SK-N-SH treated with all-trans-retinoic acid at 6 μM for 48 hours (cell line): ENCODE data around the gene PRIMA1.

ENCODE experiments used
- ATAC-seq: fragments of 200-7000 bp; cut with Tn5 transposase; 3 replicates; pipeline ENCODE4 v1.9.1; 2020; ENCODE audit warnings: mild to moderate bottlenecking, moderate library complexity
- ARNTL ChIP-seq: fragments of 450-650 bp; formaldehyde crosslinking; IDR thresholded peaks from 2 replicates; pipeline ENCODE4 v1.5.0; 2020; ENCODE audit warnings: low read depth, mild to moderate bottlenecking, moderate library complexity, borderline replicate concordance
- BACH2 ChIP-seq: fragments of 250-450 bp; sonication (Bioruptor Pico); IDR thresholded peaks from 2 replicates; pipeline ENCODE4 v1.9.0; 2021; ENCODE audit warnings: mild to moderate bottlenecking, borderline replicate concordance
- CSDC2 ChIP-seq: fragments of 250-450 bp; sonication (Bioruptor Pico); IDR thresholded peaks from 2 replicates; pipeline ENCODE4 v1.5.0; 2020; ENCODE audit warnings: mild to moderate bottlenecking, moderate library complexity
- ESRRG ChIP-seq: fragments of 250-450 bp; sonication (Bioruptor Pico); IDR thresholded peaks from 2 replicates; pipeline ENCODE4 v1.6.1; 2021; ENCODE audit warnings: mild to moderate bottlenecking
- GLIS3 ChIP-seq: fragments of 250-450 bp; sonication (Bioruptor Pico); IDR thresholded peaks from 2 replicates; pipeline ENCODE4 v1.5.0; 2020; ENCODE audit warnings: mild to moderate bottlenecking, moderate library complexity
- ISL1 ChIP-seq: fragments of 250-450 bp; sonication (Bioruptor Pico); IDR thresholded peaks from 2 replicates; pipeline ENCODE4 v2.1.2; 2022; ENCODE audit warnings: mild to moderate bottlenecking, moderate library complexity
- OSR1 ChIP-seq: fragments of 250-450 bp; sonication (Bioruptor Pico); IDR thresholded peaks from 2 replicates; pipeline ENCODE4 v1.8.0; 2022; ENCODE audit warnings: moderate library complexity, mild to moderate bottlenecking, inconsistent platforms
- PPARA ChIP-seq: fragments of 250-450 bp; sonication (Bioruptor Pico); IDR thresholded peaks from 2 replicates; pipeline ENCODE4 v1.5.0; 2020; ENCODE audit warnings: mild to moderate bottlenecking, borderline replicate concordance
- SNAI2 ChIP-seq: fragments of 250-450 bp; sonication (Bioruptor Pico); IDR thresholded peaks from 2 replicates; pipeline ENCODE4 v1.5.0; 2020; ENCODE audit warnings: mild to moderate bottlenecking, moderate library complexity
- TCF4 ChIP-seq: fragments of 250-450 bp; sonication (Bioruptor Pico); IDR thresholded peaks from 2 replicates; pipeline ENCODE4 v1.8.0; 2021; ENCODE audit warnings: mild to moderate bottlenecking, moderate library complexity, borderline replicate concordance
- TOX ChIP-seq: fragments of 250-450 bp; sonication (Bioruptor Pico); IDR thresholded peaks from 2 replicates; pipeline ENCODE4 v1.8.0; 2021; ENCODE audit warnings: mild to moderate bottlenecking, moderate library complexity, borderline replicate concordance
- ZC3H10 ChIP-seq: fragments of 250-450 bp; sonication (Bioruptor Pico); IDR thresholded peaks from 2 replicates; pipeline ENCODE4 v1.5.1; 2021; ENCODE audit warnings: mild to moderate bottlenecking, moderate library complexity
- ZFP3 ChIP-seq: fragments of 250-450 bp; sonication (Bioruptor Pico); IDR thresholded peaks from 2 replicates; pipeline ENCODE4 v1.5.0; 2020; ENCODE audit warnings: mild to moderate bottlenecking, moderate library complexity
- ZFP30 ChIP-seq: fragments of 450-650 bp; formaldehyde crosslinking; IDR thresholded peaks from 2 replicates; pipeline ENCODE4 v1.5.0; 2022; ENCODE audit warnings: mild to moderate bottlenecking, moderate library complexity
- ZNF565 ChIP-seq: fragments of 450-650 bp; formaldehyde crosslinking; conservative IDR thresholded peaks from 2 replicates; pipeline ENCODE4 v1.5.0; 2020; ENCODE audit warnings: low read depth, mild to moderate bottlenecking, moderate library complexity
- ZNF70 ChIP-seq: fragments of 450-650 bp; formaldehyde crosslinking; IDR thresholded peaks from 2 replicates; pipeline ENCODE4 v1.5.0; 2020; ENCODE audit warnings: mild to moderate bottlenecking, moderate library complexity
- ZNF8 ChIP-seq: fragments of 450-650 bp; formaldehyde crosslinking; IDR thresholded peaks from 2 replicates; pipeline ENCODE4 v1.5.0; 2020; ENCODE audit warnings: mild to moderate bottlenecking, moderate library complexity
- TF ChIP-seq, protein P1 (sequence below): fragments of 250-450 bp; sonication (Bioruptor Pico); IDR thresholded peaks from 2 replicates; pipeline ENCODE4 v1.8.0; 2020; ENCODE audit warnings: mild to moderate bottlenecking, moderate library complexity, borderline replicate concordance
- TF ChIP-seq, protein P2 (sequence below): fragments of 250-450 bp; sonication (Bioruptor Pico); IDR thresholded peaks from 2 replicates; pipeline ENCODE4 v1.5.1; 2020; ENCODE audit warnings: low read depth, mild to moderate bottlenecking, moderate library complexity
- TF ChIP-seq, protein P3 (sequence below): fragments of 250-450 bp; sonication (Bioruptor Pico); IDR thresholded peaks from 2 replicates; pipeline ENCODE4 v1.5.1; 2021; ENCODE audit warnings: mild to moderate bottlenecking, moderate library complexity
- TF ChIP-seq, protein P4 (sequence below): fragments of 250-450 bp; sonication (Bioruptor Pico); IDR thresholded peaks from 2 replicates; pipeline ENCODE4 v1.8.0; 2021; ENCODE audit warnings: low read depth, mild to moderate bottlenecking, moderate library complexity, borderline replicate concordance
- TF ChIP-seq, protein P5 (sequence below): fragments of 250-450 bp; sonication (Bioruptor Pico); IDR thresholded peaks from 2 replicates; pipeline ENCODE4 v1.5.0; 2020; ENCODE audit warnings: mild to moderate bottlenecking, moderate library complexity

Gene PRIMA1

DNA sequence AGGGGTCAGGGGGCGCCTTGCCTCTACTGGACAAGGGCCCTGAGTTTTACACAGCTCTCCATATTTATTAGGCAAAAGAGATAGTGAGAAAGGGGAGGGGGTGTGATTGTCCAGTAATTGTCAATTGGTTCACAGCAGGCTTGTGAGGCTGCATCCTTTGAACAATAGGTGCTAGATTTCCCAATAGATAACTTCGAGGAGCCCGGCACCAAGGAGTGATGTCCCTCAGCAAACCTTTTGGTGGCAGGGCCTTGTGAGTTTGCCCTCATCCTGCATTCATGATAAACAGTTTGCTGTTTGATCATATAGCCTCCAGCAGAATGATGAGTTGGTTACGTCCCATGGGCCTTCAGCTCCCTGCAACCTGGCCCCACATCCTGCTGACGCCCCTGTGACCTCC lies 2.7 kb upstream of the PRIMA1 start:
- TF ChIP-seq CSDC2 (CRISPR knock-in tag) (no peak), ZC3H10 (no peak), ISL1 (CRISPR knock-in tag) (no peak), ZFP3 (no peak), OSR1 (CRISPR knock-in tag) (no peak), ZNF565 (CRISPR knock-in tag) (no peak), ZNF8 (CRISPR knock-in tag) (no peak), TOX (CRISPR knock-in tag) (no peak)
- TF ChIP-seq, protein P1, sequence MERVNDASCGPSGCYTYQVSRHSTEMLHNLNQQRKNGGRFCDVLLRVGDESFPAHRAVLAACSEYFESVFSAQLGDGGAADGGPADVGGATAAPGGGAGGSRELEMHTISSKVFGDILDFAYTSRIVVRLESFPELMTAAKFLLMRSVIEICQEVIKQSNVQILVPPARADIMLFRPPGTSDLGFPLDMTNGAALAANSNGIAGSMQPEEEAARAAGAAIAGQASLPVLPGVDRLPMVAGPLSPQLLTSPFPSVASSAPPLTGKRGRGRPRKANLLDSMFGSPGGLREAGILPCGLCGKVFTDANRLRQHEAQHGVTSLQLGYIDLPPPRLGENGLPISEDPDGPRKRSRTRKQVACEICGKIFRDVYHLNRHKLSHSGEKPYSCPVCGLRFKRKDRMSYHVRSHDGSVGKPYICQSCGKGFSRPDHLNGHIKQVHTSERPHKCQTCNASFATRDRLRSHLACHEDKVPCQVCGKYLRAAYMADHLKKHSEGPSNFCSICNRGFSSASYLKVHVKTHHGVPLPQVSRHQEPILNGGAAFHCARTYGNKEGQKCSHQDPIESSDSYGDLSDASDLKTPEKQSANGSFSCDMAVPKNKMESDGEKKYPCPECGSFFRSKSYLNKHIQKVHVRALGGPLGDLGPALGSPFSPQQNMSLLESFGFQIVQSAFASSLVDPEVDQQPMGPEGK (CRISPR knock-in tag) = no peak
- TF ChIP-seq, protein P2, sequence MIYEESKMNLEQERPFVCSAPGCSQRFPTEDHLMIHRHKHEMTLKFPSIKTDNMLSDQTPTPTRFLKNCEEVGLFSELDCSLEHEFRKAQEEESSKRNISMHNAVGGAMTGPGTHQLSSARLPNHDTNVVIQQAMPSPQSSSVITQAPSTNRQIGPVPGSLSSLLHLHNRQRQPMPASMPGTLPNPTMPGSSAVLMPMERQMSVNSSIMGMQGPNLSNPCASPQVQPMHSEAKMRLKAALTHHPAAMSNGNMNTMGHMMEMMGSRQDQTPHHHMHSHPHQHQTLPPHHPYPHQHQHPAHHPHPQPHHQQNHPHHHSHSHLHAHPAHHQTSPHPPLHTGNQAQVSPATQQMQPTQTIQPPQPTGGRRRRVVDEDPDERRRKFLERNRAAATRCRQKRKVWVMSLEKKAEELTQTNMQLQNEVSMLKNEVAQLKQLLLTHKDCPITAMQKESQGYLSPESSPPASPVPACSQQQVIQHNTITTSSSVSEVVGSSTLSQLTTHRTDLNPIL (CRISPR knock-in tag) = no peak
- TF ChIP-seq, protein P3, sequence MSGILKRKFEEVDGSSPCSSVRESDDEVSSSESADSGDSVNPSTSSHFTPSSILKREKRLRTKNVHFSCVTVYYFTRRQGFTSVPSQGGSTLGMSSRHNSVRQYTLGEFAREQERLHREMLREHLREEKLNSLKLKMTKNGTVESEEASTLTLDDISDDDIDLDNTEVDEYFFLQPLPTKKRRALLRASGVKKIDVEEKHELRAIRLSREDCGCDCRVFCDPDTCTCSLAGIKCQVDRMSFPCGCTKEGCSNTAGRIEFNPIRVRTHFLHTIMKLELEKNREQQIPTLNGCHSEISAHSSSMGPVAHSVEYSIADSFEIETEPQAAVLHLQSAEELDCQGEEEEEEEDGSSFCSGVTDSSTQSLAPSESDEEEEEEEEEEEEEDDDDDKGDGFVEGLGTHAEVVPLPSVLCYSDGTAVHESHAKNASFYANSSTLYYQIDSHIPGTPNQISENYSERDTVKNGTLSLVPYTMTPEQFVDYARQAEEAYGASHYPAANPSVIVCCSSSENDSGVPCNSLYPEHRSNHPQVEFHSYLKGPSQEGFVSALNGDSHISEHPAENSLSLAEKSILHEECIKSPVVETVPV (CRISPR knock-in tag) = no peak
- TF ChIP-seq, protein P4, sequence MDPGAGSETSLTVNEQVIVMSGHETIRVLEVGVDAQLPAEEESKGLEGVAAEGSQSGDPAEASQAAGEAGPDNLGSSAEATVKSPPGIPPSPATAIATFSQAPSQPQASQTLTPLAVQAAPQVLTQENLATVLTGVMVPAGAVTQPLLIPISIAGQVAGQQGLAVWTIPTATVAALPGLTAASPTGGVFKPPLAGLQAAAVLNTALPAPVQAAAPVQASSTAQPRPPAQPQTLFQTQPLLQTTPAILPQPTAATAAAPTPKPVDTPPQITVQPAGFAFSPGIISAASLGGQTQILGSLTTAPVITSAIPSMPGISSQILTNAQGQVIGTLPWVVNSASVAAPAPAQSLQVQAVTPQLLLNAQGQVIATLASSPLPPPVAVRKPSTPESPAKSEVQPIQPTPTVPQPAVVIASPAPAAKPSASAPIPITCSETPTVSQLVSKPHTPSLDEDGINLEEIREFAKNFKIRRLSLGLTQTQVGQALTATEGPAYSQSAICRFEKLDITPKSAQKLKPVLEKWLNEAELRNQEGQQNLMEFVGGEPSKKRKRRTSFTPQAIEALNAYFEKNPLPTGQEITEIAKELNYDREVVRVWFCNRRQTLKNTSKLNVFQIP (CRISPR knock-in tag) = no peak
- no peak for ATAC-seq

DNA sequence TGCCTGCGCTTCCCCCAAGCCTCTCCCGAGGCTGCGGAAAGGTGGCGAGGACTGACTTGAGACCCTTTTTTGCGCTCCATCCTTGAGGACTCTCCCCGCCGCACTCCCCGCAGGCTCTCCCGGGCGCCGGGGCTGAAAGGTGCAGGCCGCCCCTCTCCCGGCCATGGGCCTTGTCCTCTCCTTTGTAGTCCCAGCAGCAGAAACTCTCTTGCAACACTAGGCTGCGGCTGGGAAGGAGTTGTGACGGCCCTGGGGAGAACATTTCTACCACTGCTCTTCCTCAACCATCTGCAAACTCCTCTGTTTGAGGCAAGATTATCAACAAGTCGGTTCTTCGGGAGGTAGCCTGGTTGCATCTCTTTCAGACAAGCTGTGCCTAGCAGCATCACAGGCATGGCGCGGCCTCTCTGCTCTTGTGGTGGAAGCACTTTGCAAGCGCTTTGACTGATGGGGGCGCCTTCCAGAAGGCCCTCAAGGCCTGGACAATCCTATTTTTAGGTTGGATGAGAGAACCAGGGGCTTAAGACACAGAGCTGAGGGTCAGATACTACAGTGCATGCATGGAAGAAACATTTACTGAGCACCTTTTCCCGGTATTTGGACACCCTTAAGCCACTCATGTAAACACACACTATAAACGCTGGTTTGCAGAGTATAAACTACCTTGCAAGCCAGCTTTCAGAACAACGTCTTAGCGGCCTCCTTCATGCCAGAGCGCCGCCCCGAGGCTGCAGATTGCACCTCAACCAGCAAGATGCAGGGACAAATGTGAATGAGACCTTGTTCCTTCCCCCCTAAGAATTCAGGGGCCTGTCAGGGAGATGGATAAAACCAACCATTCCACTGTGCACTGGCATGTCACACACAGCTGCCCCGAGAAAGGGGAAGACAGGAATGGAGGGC lies 1.2 kb upstream of the PRIMA1 start:
- TF ChIP-seq BACH2 (no peak), ZNF70 (CRISPR knock-in tag) (no peak), ZNF565 (CRISPR knock-in tag) (no peak), GLIS3 (no peak), ESRRG (CRISPR knock-in tag) (no peak), OSR1 (CRISPR knock-in tag) (no peak), ARNTL (no peak), ZNF8 (CRISPR knock-in tag) (no peak), ISL1 (CRISPR knock-in tag) (no peak), PPARA (CRISPR knock-in tag) (no peak), TCF4 (no peak), SNAI2 (CRISPR knock-in tag) (no peak), ZFP3 (no peak), ZFP30 (CRISPR knock-in tag) (no peak), CSDC2 (CRISPR knock-in tag) (no peak)
- TF ChIP-seq, protein P3 (CRISPR knock-in tag) = no peak
- TF ChIP-seq, protein P2 (CRISPR knock-in tag) = no peak
- TF ChIP-seq, protein P1 (CRISPR knock-in tag) = no peak
- TF ChIP-seq, protein P5, sequence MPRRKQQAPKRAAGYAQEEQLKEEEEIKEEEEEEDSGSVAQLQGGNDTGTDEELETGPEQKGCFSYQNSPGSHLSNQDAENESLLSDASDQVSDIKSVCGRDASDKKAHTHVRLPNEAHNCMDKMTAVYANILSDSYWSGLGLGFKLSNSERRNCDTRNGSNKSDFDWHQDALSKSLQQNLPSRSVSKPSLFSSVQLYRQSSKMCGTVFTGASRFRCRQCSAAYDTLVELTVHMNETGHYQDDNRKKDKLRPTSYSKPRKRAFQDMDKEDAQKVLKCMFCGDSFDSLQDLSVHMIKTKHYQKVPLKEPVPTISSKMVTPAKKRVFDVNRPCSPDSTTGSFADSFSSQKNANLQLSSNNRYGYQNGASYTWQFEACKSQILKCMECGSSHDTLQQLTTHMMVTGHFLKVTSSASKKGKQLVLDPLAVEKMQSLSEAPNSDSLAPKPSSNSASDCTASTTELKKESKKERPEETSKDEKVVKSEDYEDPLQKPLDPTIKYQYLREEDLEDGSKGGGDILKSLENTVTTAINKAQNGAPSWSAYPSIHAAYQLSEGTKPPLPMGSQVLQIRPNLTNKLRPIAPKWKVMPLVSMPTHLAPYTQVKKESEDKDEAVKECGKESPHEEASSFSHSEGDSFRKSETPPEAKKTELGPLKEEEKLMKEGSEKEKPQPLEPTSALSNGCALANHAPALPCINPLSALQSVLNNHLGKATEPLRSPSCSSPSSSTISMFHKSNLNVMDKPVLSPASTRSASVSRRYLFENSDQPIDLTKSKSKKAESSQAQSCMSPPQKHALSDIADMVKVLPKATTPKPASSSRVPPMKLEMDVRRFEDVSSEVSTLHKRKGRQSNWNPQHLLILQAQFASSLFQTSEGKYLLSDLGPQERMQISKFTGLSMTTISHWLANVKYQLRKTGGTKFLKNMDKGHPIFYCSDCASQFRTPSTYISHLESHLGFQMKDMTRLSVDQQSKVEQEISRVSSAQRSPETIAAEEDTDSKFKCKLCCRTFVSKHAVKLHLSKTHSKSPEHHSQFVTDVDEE (CRISPR knock-in tag) = no peak
- ATAC-seq = no peak; the same call in 2 of the 3 replicates
